ENCODE data around the gene ATP2A3. TPM values are rescaled to one million over a fixed set of nuclear protein-coding genes. Genes with fewer than 3 reads are reported as not detected.

ATP2A3 gene
- total RNA-seq (2021; fragmentation: NEBNext Ultra II Directional; extraction: Animal tissue kit (Norgen Biotek cat#: 25700)): under 1 TPM; 0.05 to 0.12 (median 0.08) TPM
- long read RNA-seq: 0 reads

- Mint-ChIP-seq H3K36me3 (ENCODE audit: low read depth) (no peaks in the 10 kb centered on the region), H3K4me1 (ENCODE audit: low read depth) (peaks cover 13% of the 10 kb centered on the region), H3K27me3 (ENCODE audit: insufficient read depth) (peaks cover 31% of the 10 kb centered on the region), H3K4me3 (peak within 1 kb of the TSS; percentile 84), H3K27ac (no peak within 1 kb of the TSS; the same call in 1 of the 2 replicates), H3K9me3 (no peaks in the 10 kb centered on the region)
- TF ChIP-seq CTCF (IDR thresholded peaks at IDR 0.05): no peak
- no peak for DNase-seq
These were observed at the start of gene ATP2A3 for GRCh38 chr17:3964203-3965117. TSS of gene ATP2A3 (minus strand) at chr17:3964437. CDS start at chr17:3964291, 146 bp downstream.

- Mint-ChIP-seq H3K27me3 (ENCODE audit: insufficient read depth) (peaks cover 8% of the 10 kb centered on the region), H3K27ac (no peak overlapping the region), H3K4me3 (no peak overlapping the region), H3K4me1 (ENCODE audit: low read depth) (no peaks in the 10 kb centered on the region), H3K36me3 (ENCODE audit: low read depth) (peaks cover 23% of the 10 kb centered on the region), H3K9me3 (no peaks in the 10 kb centered on the region)
- no peak for TF ChIP-seq CTCF (IDR thresholded peaks at IDR 0.05)
- DNase-seq: no peak
These were observed 46.5 kb upstream of the ATP2A3 start for GRCh38 chr17:4010754-4011153.

DNA sequence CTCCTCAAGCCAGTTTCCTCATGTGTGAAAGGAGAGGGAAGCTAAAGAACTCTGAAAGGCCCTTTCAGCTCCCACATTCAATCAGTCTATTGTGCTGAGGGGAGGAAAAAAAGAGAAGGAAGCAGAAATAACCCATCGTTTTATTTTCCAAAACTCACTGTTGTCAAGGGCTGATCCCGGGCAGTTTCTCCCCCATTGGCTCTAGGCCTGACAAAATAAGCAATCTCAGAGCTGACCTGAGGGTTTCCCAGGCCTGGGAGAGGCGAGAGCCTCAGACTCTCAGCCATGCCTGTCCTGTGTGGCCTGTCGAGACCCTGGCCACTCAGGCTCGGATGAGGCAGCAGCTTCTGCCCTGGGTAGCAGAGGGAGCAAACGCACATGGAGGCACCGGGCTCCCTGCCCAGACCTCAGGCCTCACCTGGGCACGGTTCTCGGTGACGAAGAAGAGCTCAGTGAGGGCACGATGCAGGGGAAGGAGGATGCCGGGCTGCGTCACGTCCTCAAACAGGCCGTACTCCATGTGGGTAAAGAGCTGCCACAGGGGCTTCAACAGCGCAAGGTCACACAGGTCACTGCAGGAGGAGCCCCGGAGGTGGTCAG is 45.0 kb upstream of the ATP2A3 start:
- no peak for DNase-seq
- no peak for TF ChIP-seq CTCF (IDR thresholded peaks at IDR 0.05)
- Mint-ChIP-seq H3K4me3 (no peak overlapping the region), H3K9me3 (no peaks in the 10 kb centered on the region), H3K27me3 (ENCODE audit: insufficient read depth) (peaks cover 8% of the 10 kb centered on the region), H3K27ac (no peak overlapping the region), H3K36me3 (ENCODE audit: low read depth) (peaks cover 16% of the 10 kb centered on the region), H3K4me1 (ENCODE audit: low read depth) (no peaks in the 10 kb centered on the region)

DNA sequence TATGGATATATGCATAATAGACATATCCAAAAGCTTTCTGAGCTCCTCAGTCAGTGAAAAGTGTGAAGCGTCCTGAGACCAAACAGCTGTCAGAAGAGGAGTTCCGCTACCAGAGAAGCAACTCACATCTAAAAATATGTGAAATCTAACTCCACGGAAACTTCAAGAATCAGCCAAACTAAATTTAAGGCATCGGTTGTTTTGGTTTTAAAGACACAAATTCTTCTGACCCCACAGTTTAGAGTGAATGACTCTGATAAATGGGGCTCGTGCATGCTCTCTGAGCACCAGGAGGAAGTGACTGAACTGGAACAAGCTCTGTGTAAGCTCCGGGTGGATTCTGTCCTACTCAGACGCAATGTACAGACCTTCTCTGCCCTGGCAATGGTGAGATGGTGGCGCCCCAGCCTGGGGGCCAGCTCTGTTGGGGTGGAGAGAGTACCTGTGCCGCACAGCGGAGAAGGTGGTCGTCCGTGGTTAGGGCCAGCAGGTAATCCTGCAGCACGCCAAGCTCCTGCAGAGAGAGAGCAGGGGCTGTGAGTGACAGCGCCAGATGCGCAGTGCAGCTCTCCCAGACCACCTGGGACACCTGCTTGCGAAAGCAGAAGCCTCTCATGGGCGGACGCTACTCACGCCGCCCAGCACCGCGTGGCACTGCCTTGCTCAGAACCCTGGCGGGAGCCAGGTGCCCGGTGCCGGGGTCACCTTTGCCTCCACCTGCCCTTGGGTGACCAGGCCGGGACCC is 44.4 kb upstream of the ATP2A3 start:
- Mint-ChIP-seq H3K27me3 (ENCODE audit: insufficient read depth) (peaks cover 7% of the 10 kb centered on the region), H3K4me3 (no peak overlapping the region), H3K4me1 (ENCODE audit: low read depth) (no peaks in the 10 kb centered on the region), H3K9me3 (no peaks in the 10 kb centered on the region), H3K27ac (no peak overlapping the region), H3K36me3 (ENCODE audit: low read depth) (peaks cover 10% of the 10 kb centered on the region)
- TF ChIP-seq CTCF (IDR thresholded peaks at IDR 0.05): no peak
- DNase-seq: no peak

DNA sequence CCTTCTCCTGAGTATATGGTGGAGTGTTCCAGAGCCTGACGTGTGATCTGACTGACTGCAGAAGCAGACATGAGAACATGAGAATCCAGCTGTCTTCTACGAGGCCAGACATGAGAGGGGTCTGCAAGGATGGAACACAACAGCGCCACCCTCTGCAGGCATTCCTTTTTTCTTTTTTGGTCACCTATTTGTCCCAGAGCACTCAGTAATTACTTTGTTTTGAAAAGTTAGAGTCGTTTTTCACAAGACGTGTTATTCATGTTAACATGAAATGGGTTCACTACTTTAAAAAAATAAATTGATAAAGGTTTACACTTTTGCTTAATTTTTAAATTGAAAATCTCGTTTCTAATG is 43.8 kb upstream of the ATP2A3 start:
- no peak for DNase-seq
- peak; percentile 45; the same call in 1 of the 2 replicates for TF ChIP-seq CTCF (IDR thresholded peaks at IDR 0.05)
- Mint-ChIP-seq H3K9me3 (no peaks in the 10 kb centered on the region), H3K36me3 (ENCODE audit: low read depth) (peaks cover 10% of the 10 kb centered on the region), H3K4me1 (ENCODE audit: low read depth) (no peaks in the 10 kb centered on the region), H3K27me3 (ENCODE audit: insufficient read depth) (peaks cover 7% of the 10 kb centered on the region), H3K27ac (no peak overlapping the region), H3K4me3 (no peak overlapping the region)

All from HFFc6 (cell line).